ENCODE data around the gene CALML5.

DNA sequence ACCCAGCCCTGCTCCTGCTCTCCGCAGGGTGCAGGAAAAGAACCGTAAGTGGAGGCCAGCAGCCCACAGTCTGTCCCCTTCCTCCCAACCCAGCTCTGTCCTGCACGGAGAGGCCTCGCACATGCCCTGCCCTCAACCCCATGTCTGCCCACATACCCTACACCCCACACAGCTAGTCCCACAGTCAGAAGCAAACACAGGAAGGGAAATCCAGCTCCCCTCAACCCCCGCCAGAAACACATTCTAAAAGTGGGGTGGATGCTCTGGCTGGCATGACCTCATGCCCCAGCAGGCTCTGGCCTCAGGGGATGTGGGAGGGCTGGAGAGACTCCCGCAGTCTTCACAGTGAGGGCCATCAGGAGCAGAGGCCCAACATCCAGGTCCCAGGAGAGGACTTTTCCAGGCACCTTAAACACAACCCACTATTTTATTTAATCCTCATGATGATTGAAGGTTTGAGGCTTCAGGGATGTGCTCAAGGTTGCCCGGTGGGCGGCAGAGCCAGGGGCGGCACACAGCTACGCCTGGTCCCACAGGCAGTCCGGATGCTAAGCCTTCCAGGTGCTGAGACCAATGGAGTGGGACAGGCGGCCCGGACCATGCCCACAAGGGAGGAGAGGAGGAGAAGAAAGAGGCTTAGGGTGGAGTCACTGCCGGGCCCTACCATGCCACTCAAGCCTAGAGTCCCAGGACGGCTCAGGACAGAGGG, 29.9 kb downstream of the CALML5 start:
- TF ChIP-seq, protein P1, sequence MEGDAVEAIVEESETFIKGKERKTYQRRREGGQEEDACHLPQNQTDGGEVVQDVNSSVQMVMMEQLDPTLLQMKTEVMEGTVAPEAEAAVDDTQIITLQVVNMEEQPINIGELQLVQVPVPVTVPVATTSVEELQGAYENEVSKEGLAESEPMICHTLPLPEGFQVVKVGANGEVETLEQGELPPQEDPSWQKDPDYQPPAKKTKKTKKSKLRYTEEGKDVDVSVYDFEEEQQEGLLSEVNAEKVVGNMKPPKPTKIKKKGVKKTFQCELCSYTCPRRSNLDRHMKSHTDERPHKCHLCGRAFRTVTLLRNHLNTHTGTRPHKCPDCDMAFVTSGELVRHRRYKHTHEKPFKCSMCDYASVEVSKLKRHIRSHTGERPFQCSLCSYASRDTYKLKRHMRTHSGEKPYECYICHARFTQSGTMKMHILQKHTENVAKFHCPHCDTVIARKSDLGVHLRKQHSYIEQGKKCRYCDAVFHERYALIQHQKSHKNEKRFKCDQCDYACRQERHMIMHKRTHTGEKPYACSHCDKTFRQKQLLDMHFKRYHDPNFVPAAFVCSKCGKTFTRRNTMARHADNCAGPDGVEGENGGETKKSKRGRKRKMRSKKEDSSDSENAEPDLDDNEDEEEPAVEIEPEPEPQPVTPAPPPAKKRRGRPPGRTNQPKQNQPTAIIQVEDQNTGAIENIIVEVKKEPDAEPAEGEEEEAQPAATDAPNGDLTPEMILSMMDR (conservative IDR thresholded peaks at IDR 0.05; ENCODE audit: low read length) = no peak
- TF ChIP-seq EZH2phosphoT487 (IDR thresholded peaks at IDR 0.05; ENCODE audit: borderline replicate concordance, low read depth, low read length) = no peak
